ENCODE data around the gene CHST15. TPM values are rescaled to one million over a fixed set of nuclear protein-coding genes. Genes with fewer than 3 reads are reported as not detected.

Gene CHST15
- total and polyA plus RNA-seq, 4 donors = 5.4 to 45.3 (median 36.7) TPM

DNA sequence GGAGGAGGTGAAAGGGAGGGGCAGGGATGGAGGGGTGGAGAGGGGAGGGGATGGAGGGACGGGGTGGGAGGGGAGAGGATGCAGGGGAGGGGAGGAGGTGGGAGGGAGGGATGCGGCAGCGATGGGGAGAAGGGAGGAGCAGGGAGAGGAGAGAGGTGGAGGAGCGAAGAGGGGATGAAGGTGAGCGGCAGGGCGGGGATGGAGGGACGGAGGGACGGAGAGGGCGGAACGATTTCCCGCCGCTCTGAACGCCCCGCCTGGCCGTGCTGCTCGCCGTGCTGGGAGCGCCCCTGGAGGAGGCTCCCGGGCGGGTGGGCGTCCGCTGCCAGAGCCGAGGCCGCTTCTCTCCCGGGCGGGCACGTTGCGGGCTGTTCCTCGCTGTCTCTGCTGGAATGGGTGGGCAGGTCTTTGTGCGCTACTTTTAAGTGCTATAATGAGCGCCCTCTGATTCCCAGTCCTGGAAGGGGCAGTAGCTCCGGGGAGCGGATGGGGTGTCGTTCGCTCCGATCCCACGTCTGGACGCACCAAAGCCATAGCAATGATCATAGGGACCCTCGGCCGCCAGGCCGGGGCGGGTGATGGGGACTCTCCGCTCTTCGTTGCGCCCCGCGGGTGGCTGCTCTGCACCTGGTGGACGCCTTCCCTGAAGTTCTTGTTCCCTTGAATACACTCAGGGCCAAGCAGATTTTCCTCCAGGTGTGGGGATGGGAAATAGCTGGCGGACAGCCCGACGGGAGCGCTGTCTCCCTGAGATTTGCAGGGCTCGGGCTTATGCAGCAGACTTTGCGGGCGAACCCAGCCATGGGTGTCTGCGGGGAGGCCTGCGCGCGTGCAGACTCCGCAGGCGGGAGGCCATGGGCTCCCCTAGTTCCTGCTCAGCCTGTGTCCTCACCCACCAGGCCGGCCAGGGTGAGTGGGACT is 120.7 kb downstream of the CHST15 start:
- H3K4me1 ChIP-seq (ENCODE audit: control insufficient read depth in 5 of 5, insufficient read depth in 5 of 5, low read length in 5 of 5) = peaks cover 0 to 3% (median 0%) of the 10 kb centered on the region in 5 donors
- H3K36me3 ChIP-seq (ENCODE audit: control insufficient read depth in 4 of 4, insufficient read depth in 4 of 4, low read length in 4 of 4) = no peaks in the 10 kb centered on the region
- ATAC-seq (ENCODE audit: insufficient read depth, low FRiP score) (no peak), DNase-seq (peak in 1 of 3 donors; percentile 11)
- H3K9me3 ChIP-seq (ENCODE audit: control insufficient read depth in 4 of 4, insufficient read depth in 3 of 4, low read length in 3 of 4) = peaks cover 0 to 17% (median 2%) of the 10 kb centered on the region in 4 donors
- H3K9ac ChIP-seq (ENCODE audit: insufficient read depth in 1 of 2, low read length in 2 of 2) = no peak overlapping the region
- peaks cover 12 to 55% (median 54%) of the 10 kb centered on the region in 3 donors for H3K27me3 ChIP-seq (ENCODE audit: control insufficient read depth in 3 of 3, insufficient read depth in 3 of 3, low read length in 2 of 3)
- no peak overlapping the region for H3K4me3 ChIP-seq
- TF ChIP-seq, protein P1, sequence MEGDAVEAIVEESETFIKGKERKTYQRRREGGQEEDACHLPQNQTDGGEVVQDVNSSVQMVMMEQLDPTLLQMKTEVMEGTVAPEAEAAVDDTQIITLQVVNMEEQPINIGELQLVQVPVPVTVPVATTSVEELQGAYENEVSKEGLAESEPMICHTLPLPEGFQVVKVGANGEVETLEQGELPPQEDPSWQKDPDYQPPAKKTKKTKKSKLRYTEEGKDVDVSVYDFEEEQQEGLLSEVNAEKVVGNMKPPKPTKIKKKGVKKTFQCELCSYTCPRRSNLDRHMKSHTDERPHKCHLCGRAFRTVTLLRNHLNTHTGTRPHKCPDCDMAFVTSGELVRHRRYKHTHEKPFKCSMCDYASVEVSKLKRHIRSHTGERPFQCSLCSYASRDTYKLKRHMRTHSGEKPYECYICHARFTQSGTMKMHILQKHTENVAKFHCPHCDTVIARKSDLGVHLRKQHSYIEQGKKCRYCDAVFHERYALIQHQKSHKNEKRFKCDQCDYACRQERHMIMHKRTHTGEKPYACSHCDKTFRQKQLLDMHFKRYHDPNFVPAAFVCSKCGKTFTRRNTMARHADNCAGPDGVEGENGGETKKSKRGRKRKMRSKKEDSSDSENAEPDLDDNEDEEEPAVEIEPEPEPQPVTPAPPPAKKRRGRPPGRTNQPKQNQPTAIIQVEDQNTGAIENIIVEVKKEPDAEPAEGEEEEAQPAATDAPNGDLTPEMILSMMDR (IDR thresholded peaks at IDR 0.05; ENCODE audit: control extremely low read depth, extremely low read depth) = no peak
- 5 to 7% methylated on average over 48 to 62 of the region's 62 CpGs for WGBS, 2 donors
- H3K27ac ChIP-seq (ENCODE audit: low read depth in 1 of 2, low read length in 1 of 2) = no peak overlapping the region

DNA sequence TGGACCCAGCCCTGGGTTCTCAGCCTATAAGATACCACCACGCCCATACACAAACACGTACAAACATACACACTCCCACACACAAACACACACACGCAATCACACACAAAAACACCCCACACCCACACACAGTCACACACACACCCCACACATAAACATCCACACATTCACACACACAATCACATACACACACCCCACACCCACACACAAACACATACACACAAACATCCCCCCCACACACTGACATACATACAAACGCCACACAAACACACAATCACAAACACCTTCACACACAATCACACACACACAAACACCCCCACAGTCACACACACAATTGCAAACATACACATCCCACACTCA is 122.5 kb downstream of the CHST15 start:
- peaks cover 12 to 56% (median 55%) of the 10 kb centered on the region in 3 donors for H3K27me3 ChIP-seq (ENCODE audit: control insufficient read depth in 3 of 3, insufficient read depth in 3 of 3, low read length in 2 of 3)
- no peak for ATAC-seq (ENCODE audit: insufficient read depth, low FRiP score)
- 53 to 86% methylated on average over 4 of the region's 4 CpGs for WGBS, 2 donors
- no peak for DNase-seq
- peaks cover 0 to 3% (median 0%) of the 10 kb centered on the region in 5 donors for H3K4me1 ChIP-seq (ENCODE audit: control insufficient read depth in 5 of 5, insufficient read depth in 5 of 5, low read length in 5 of 5)
- H3K36me3 ChIP-seq (ENCODE audit: control insufficient read depth in 4 of 4, insufficient read depth in 4 of 4, low read length in 4 of 4) = no peaks in the 10 kb centered on the region
- no peak overlapping the region for H3K4me3 ChIP-seq
- TF ChIP-seq, protein P1 (IDR thresholded peaks at IDR 0.05; ENCODE audit: control extremely low read depth, extremely low read depth) = no peak
- H3K9ac ChIP-seq (ENCODE audit: insufficient read depth in 1 of 2, low read length in 2 of 2) = no peak overlapping the region
- no peak overlapping the region for H3K27ac ChIP-seq (ENCODE audit: low read depth in 1 of 2, low read length in 1 of 2)
- peaks cover 0 to 17% (median 2%) of the 10 kb centered on the region in 4 donors for H3K9me3 ChIP-seq (ENCODE audit: control insufficient read depth in 4 of 4, insufficient read depth in 3 of 4, low read length in 3 of 4)

DNA sequence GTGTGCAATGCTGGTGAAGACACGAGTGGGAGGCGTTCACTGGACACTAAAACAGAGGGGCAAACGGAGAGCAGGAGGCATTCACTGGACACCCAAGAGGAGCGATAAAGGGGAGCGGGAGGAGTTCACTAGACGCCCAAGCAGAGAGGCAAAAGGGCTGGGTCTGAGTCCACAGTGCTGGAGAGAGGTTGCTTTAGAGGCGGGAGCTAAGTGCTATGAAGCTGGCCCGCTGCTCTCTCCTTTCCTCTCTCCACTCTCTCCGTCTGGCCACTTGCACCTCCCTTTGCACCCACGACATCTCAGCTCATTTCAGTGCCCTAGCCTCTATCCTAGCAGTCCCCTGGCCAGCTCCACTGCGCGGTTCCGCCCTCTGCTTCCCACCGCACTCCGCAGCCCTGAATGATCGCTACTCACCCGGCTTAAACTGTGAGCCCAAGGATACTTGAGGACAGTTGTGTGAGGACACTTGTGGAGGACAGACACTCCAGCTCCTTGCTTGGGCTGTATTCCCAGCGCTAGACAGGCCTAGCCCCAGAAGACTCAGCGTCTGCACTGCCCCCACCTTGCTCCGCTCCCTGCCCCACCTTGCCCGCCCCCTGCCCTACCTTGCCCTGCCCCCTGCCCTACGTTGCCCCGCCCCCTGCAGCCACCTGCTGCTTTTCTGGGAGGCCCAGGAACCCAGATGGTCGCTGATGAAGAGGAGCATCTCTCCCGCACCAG is 123.0 kb downstream of the CHST15 start:
- Histone ChIP-seq H3K36me3 (ENCODE audit: control insufficient read depth in 4 of 4, insufficient read depth in 4 of 4, low read length in 4 of 4) (no peaks in the 10 kb centered on the region), H3K4me1 (ENCODE audit: control insufficient read depth in 5 of 5, insufficient read depth in 5 of 5, low read length in 5 of 5) (peaks cover 0 to 3% (median 0%) of the 10 kb centered on the region in 5 donors), H3K27me3 (ENCODE audit: control insufficient read depth in 3 of 3, insufficient read depth in 3 of 3, low read length in 2 of 3) (peaks cover 11 to 60% (median 56%) of the 10 kb centered on the region in 3 donors), H3K27ac (ENCODE audit: low read depth in 1 of 2, low read length in 1 of 2) (no peak overlapping the region), H3K9ac (ENCODE audit: insufficient read depth in 1 of 2, low read length in 2 of 2) (no peak overlapping the region), H3K9me3 (ENCODE audit: control insufficient read depth in 4 of 4, insufficient read depth in 3 of 4, low read length in 3 of 4) (peaks cover 0 to 17% (median 2%) of the 10 kb centered on the region in 4 donors), H3K4me3 (no peak overlapping the region)
- ATAC-seq (ENCODE audit: insufficient read depth, low FRiP score) = no peak
- 21 to 32% methylated on average over 23 to 25 of the region's 25 CpGs for WGBS, 2 donors
- no peak for DNase-seq
- TF ChIP-seq, protein P1 (IDR thresholded peaks at IDR 0.05; ENCODE audit: control extremely low read depth, extremely low read depth) = no peak
